HG02981 (cell line): ENCODE results near the gene CCDC71L.

ENCODE experiments used
- ATAC-seq: cut with Tn5 transposase; IDR thresholded peaks from one replicate; pipeline ENCODE4 v1.9.1; 2021; ENCODE audit warnings: mild to moderate bottlenecking, moderate library complexity; ENCODE audit not compliant: unreplicated experiment

Gene CCDC71L

GRCh38 chr7:106659166-106659962 lies 1.6 kb downstream of the CCDC71L start:
- no peak for ATAC-seq

GRCh38 chr7:106658316-106659165 lies 2.4 kb downstream of the CCDC71L start:
- no peak for ATAC-seq

- ATAC-seq, result no peak
These were observed 3.6 kb downstream of the CCDC71L start for GRCh38 chr7:106657085-106657991.

- no peak for ATAC-seq
These were observed 5.1 kb downstream of the CCDC71L start for GRCh38 chr7:106655703-106656498.

GRCh38 chr7:106653488-106653887 lies 7.5 kb downstream of the CCDC71L start:
- ATAC-seq, result no peak

GRCh38 chr7:106652909-106653308 lies 8.0 kb downstream of the CCDC71L start:
- no peak for ATAC-seq

GRCh38 chr7:106652092-106652491 lies 8.9 kb downstream of the CCDC71L start:
- ATAC-seq, result no peak

- ATAC-seq, result no peak
These were observed 14.7 kb downstream of the CCDC71L start for GRCh38 chr7:106646256-106646655.

GRCh38 chr7:106644999-106645398 lies 16.0 kb downstream of the CCDC71L start:
- ATAC-seq, result no peak

GRCh38 chr7:106643216-106644000 lies 17.6 kb downstream of the CCDC71L start:
- ATAC-seq, result no peak

- no peak for ATAC-seq
These were observed 19.5 kb downstream of the CCDC71L start for GRCh38 chr7:106641416-106641815.

GRCh38 chr7:106640368-106641141 lies 20.4 kb downstream of the CCDC71L start:
- no peak for ATAC-seq

GRCh38 chr7:106639476-106640334 lies 21.3 kb downstream of the CCDC71L start:
- ATAC-seq, result no peak

GRCh38 chr7:106635411-106635810 lies 25.5 kb downstream of the CCDC71L start:
- no peak for ATAC-seq

- ATAC-seq, result no peak
These were observed 26.0 kb downstream of the CCDC71L start for GRCh38 chr7:106634958-106635357.

GRCh38 chr7:106630648-106631047 lies 30.3 kb downstream of the CCDC71L start:
- ATAC-seq, result no peak

- no peak for ATAC-seq
These were observed 31.4 kb downstream of the CCDC71L start for GRCh38 chr7:106629516-106629915.
